Liver (tissue), 9 donors: ENCODE data around the gene CMTM8. TPM values are rescaled to one million over a fixed set of nuclear protein-coding genes. Genes with fewer than 3 reads are reported as not detected.

Experiments used
- DNase-seq: peaks from one replicate; pipeline ENCODE4 v3.0.0-alpha.2; 2017; ENCODE audit warnings: low spot score
- H3K27ac ChIP-seq, 2 donors: one replicate each; pipeline ENCODE4 v1.7.0; 2013; ENCODE audit warnings: inconsistent platforms in 2 of 2, low read length in 2 of 2, control low read depth in 1 of 2, low read depth in 1 of 2, mild to moderate bottlenecking in 1 of 2
- H3K27me3 ChIP-seq, 4 donors: one replicate each; pipeline versions ENCODE4 v1.6.1 to v1.7.0; 2013; ENCODE audit warnings: low read length in 3 of 4, inconsistent platforms in 1 of 4, mild to moderate bottlenecking in 1 of 4, moderate library complexity in 1 of 4; ENCODE audit not compliant: control insufficient read depth in 4 of 4, insufficient read depth in 4 of 4
- H3K36me3 ChIP-seq, 4 donors: one replicate each; pipeline versions ENCODE4 v1.6.1 to v1.7.0; 2013; ENCODE audit warnings: low read length in 3 of 4, mild to moderate bottlenecking in 3 of 4, low read depth in 1 of 4, moderate library complexity in 1 of 4; ENCODE audit not compliant: control insufficient read depth in 4 of 4, insufficient read depth in 3 of 4
- H3K4me1 ChIP-seq, 4 donors: one replicate each; pipeline versions ENCODE4 v1.6.1 to v1.7.0; 2013; ENCODE audit warnings: low read length in 3 of 4, mild to moderate bottlenecking in 3 of 4, moderate library complexity in 1 of 4; ENCODE audit not compliant: control insufficient read depth in 4 of 4, insufficient read depth in 4 of 4
- H3K4me3 ChIP-seq, 3 donors: one replicate each; pipeline versions ENCODE4 v1.6.1 to v1.7.0; 2013; ENCODE audit warnings: low read length in 3 of 3, control low read depth in 1 of 3, low read depth in 1 of 3, mild to moderate bottlenecking in 1 of 3
- H3K9ac ChIP-seq, 2 donors: one replicate each; pipeline ENCODE4 v1.7.0; 2013; ENCODE audit warnings: low read length in 2 of 2, mild to moderate bottlenecking in 2 of 2, moderate library complexity in 2 of 2, control low read depth in 1 of 2, low read depth in 1 of 2
- H3K9me3 ChIP-seq, 4 donors: one replicate each; pipeline versions ENCODE4 v1.6.1 to v1.7.0; 2013; ENCODE audit warnings: low read length in 3 of 4; ENCODE audit not compliant: control insufficient read depth in 4 of 4
- EGR1 ChIP-seq, 2 donors: IDR thresholded peaks; 2 replicates each; pipeline ENCODE4 v1.6.1; 2016 to 2018; ENCODE audit warnings: antibody characterized with exemption in 2 of 2, low read depth in 2 of 2
- FOXA1 ChIP-seq: IDR thresholded peaks from 2 replicates; pipeline ENCODE4 v1.6.1; 2016; ENCODE audit warnings: antibody characterized with exemption
- FOXA2 ChIP-seq: IDR thresholded peaks from 2 replicates; pipeline ENCODE4 v1.6.1; 2016; ENCODE audit warnings: antibody characterized with exemption
- GABPA ChIP-seq, 2 donors: IDR thresholded peaks in 1 of 2; conservative IDR thresholded peaks in 1 of 2; 2 replicates each; pipeline ENCODE4 v1.6.1; 2016; ENCODE audit warnings: antibody characterized with exemption in 2 of 2, mild to moderate bottlenecking in 1 of 2, moderate library complexity in 1 of 2
- HNF4A ChIP-seq, 2 donors: conservative IDR thresholded peaks; 2 replicates each; pipeline ENCODE4 v1.6.1; 2016; ENCODE audit warnings: antibody characterized with exemption in 2 of 2, mild to moderate bottlenecking in 2 of 2
- HNF4G ChIP-seq: IDR thresholded peaks from 2 replicates; pipeline ENCODE4 v1.6.1; 2016; ENCODE audit warnings: antibody characterized with exemption
- JUND ChIP-seq, 2 donors: IDR thresholded peaks; 2 replicates each; pipeline ENCODE4 v1.6.1; 2016; ENCODE audit warnings: antibody characterized with exemption in 2 of 2
- NR2F2 ChIP-seq: IDR thresholded peaks from 2 replicates; pipeline ENCODE4 v1.6.1; 2016; ENCODE audit warnings: antibody characterized with exemption
- RAD21 ChIP-seq, 2 donors: IDR thresholded peaks; 2 replicates each; pipeline ENCODE4 v1.6.1; 2016; ENCODE audit warnings: antibody characterized with exemption in 2 of 2, mild to moderate bottlenecking in 2 of 2
- REST ChIP-seq: IDR thresholded peaks from 2 replicates; pipeline ENCODE4 v1.6.1; 2016; ENCODE audit warnings: antibody characterized with exemption, mild to moderate bottlenecking
- RXRA ChIP-seq, 2 donors: IDR thresholded peaks; 2 replicates each; pipeline ENCODE4 v1.6.1; 2017 to 2018; ENCODE audit warnings: antibody characterized with exemption in 2 of 2, mild to moderate bottlenecking in 1 of 2
- SP1 ChIP-seq: IDR thresholded peaks from 2 replicates; pipeline ENCODE4 v1.6.1; 2018; ENCODE audit warnings: antibody characterized with exemption, mild to moderate bottlenecking
- TAF1 ChIP-seq: conservative IDR thresholded peaks from 2 replicates; pipeline ENCODE4 v1.6.1; 2016; ENCODE audit warnings: antibody characterized with exemption, mild to moderate bottlenecking
- YY1 ChIP-seq: IDR thresholded peaks from 2 replicates; pipeline ENCODE4 v1.6.1; 2016; ENCODE audit warnings: antibody characterized with exemption, mild to moderate bottlenecking
- ZBTB33 ChIP-seq: IDR thresholded peaks from 2 replicates; pipeline ENCODE4 v1.6.1; 2016; ENCODE audit warnings: antibody characterized with exemption
- WGBS: extraction: QIAGEN DNeasy Blood & Tissue Kit; methylation state at CpG from one replicate; pipeline ENCODE4 v1.1.7; 2013; 5-methylcytosine and 5-hydroxymethylcytosine counted together
- polyA plus RNA-seq, 2 donors: library from polyadenylated mRNA; stranded (reverse) in 1 of 2; unstranded in 1 of 2; fragments of 200-250 nt in 1 of 2; fragments of >200 nt in 1 of 2; fragmentation: Nextera tagmentation in 1 of 2; extraction: Ambion mirVana in 1 of 2; gene quantifications; one replicate each; pipeline versions ENCODE4 v1.2.1 to v1.2.3, GENCODE V29; 2013 to 2015
- total RNA-seq, 2 donors: library from RNA; depleted of rRNA; stranded (reverse); fragments of >200 nt; gene quantifications; one replicate each; pipeline ENCODE4 v1.2.3, GENCODE V29; 2014
- TF ChIP-seq, protein P1 (sequence below): fragments of 150-350 bp; IDR thresholded peaks from 2 replicates; pipeline ENCODE4 v1.5.1; 2017; ENCODE audit warnings: improper control_type of control experiment, low read depth, low read length; ENCODE audit not compliant: missing input control
- TF ChIP-seq, protein P2 (sequence below): IDR thresholded peaks from 2 replicates; pipeline ENCODE4 v1.6.1; 2016; ENCODE audit warnings: antibody characterized with exemption
- TF ChIP-seq, protein P3 (sequence below): IDR thresholded peaks from 2 replicates; pipeline ENCODE4 v1.6.1; 2016; ENCODE audit warnings: antibody characterized with exemption
- donor health status: healthy.
- donor health status: healthy.
- donor health status: healthy.
- donor health status: healthy.
- donor health status: healthy.

CMTM8 gene
- total and polyA plus RNA-seq, 4 donors: 4.3 to 44.6 (median 12.5) TPM

GRCh38 chr3:32262201-32262600 lies 23.7 kb downstream of the CMTM8 start:
- no peak for DNase-seq
- Histone ChIP-seq H3K4me1 (no peaks in the 10 kb centered on the region), H3K9me3 (no peaks in the 10 kb centered on the region), H3K4me3 (no peak overlapping the region), H3K9ac (no peak overlapping the region), H3K27me3 (no peaks in the 10 kb centered on the region), H3K27ac (no peak overlapping the region), H3K36me3 (no peaks in the 10 kb centered on the region)
- WGBS: 94% methylated on average over 2 of the region's 2 CpGs
- TF ChIP-seq, protein P1, sequence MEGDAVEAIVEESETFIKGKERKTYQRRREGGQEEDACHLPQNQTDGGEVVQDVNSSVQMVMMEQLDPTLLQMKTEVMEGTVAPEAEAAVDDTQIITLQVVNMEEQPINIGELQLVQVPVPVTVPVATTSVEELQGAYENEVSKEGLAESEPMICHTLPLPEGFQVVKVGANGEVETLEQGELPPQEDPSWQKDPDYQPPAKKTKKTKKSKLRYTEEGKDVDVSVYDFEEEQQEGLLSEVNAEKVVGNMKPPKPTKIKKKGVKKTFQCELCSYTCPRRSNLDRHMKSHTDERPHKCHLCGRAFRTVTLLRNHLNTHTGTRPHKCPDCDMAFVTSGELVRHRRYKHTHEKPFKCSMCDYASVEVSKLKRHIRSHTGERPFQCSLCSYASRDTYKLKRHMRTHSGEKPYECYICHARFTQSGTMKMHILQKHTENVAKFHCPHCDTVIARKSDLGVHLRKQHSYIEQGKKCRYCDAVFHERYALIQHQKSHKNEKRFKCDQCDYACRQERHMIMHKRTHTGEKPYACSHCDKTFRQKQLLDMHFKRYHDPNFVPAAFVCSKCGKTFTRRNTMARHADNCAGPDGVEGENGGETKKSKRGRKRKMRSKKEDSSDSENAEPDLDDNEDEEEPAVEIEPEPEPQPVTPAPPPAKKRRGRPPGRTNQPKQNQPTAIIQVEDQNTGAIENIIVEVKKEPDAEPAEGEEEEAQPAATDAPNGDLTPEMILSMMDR: no peak
- TF ChIP-seq GABPA (IDR thresholded peaks at IDR 0.05 in 1 of 2, conservative IDR thresholded peaks at IDR 0.05 in 1 of 2) (no peak), REST (no peak), NR2F2 (no peak), JUND (IDR thresholded peaks at IDR 0.05) (no peak), RAD21 (IDR thresholded peaks at IDR 0.05) (no peak), HNF4G (no peak), FOXA1 (no peak), HNF4A (conservative IDR thresholded peaks at IDR 0.05) (no peak), RXRA (IDR thresholded peaks at IDR 0.05) (no peak), YY1 (no peak), SP1 (no peak), ZBTB33 (no peak), FOXA2 (no peak), EGR1 (IDR thresholded peaks at IDR 0.05; ENCODE audit: low read depth in 2 of 2) (no peak), TAF1 (no peak)
- TF ChIP-seq, protein P2, sequence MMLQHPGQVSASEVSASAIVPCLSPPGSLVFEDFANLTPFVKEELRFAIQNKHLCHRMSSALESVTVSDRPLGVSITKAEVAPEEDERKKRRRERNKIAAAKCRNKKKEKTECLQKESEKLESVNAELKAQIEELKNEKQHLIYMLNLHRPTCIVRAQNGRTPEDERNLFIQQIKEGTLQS: no peak
- TF ChIP-seq, protein P3, sequence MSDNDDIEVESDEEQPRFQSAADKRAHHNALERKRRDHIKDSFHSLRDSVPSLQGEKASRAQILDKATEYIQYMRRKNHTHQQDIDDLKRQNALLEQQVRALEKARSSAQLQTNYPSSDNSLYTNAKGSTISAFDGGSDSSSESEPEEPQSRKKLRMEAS: no peak
